Endothelial cell of umbilical vein (primary cell): Measurements from ENCODE around the gene PDE4B. TPM values are rescaled to one million over a fixed set of nuclear protein-coding genes. Genes with fewer than 3 reads are reported as not detected.

Source experiments
- BruUV-seq: library from RNA; stranded (reverse); fragments of 400-500 nt; replicated peaks from 2 replicates; lab custom pipeline; 2021; lab: Mats Ljungman, UMichigan
- CTCF ChIA-PET: fragments of 300-600, 350-600 bp; sonication (Branson Sonifier 250); formaldehyde crosslinking; loops from one replicate; lab custom pipeline; 2021; ENCODE audit warnings: antibody characterized with exemption, inconsistent platforms; lab: Charles Lee
- POLR2A ChIA-PET: fragments of 300-600, 350-600 bp; sonication (Branson Sonifier 250); formaldehyde crosslinking; loops from one replicate; lab custom pipeline; 2021; ENCODE audit warnings: antibody characterized with exemption, inconsistent platforms; lab: Charles Lee
- DNase-seq: peaks from one replicate; pipeline ENCODE4 v3.0.0-alpha.2; 2011; ENCODE audit warnings: low read depth, low spot score
- FAIRE-seq: peaks from 2 replicates; lab custom pipeline; 2011; peaks lifted over from hg19 to GRCh38; lab: Jason Lieb, UNC
- H2AFZ ChIP-seq: 2 replicates; pipeline ENCODE4 v1.6.0; 2012; ENCODE audit warnings: low read depth, low read length, control low read depth, inconsistent platforms
- H3K27ac ChIP-seq: 2 replicates; pipeline ENCODE4 v1.5.1; 2011; ENCODE audit warnings: low read depth, mild to moderate bottlenecking, control low read depth, low read length, moderate library complexity; ENCODE audit not compliant: insufficient read depth
- H3K27me3 ChIP-seq, 2 experiments: 2 replicates each; pipeline versions ENCODE4 v1.6.0 to v1.6.1; 2011; ENCODE audit warnings: low read length in 2 of 2, mixed read lengths in 1 of 2; ENCODE audit not compliant: control insufficient read depth in 2 of 2, insufficient read depth in 2 of 2
- H3K36me3 ChIP-seq, 2 experiments: 2 replicates in 1 of 2; 3 replicates in 1 of 2; pipeline ENCODE4 v1.5.1; 2011; ENCODE audit warnings: low read length in 2 of 2, mild to moderate bottlenecking in 1 of 2, moderate library complexity in 1 of 2; ENCODE audit not compliant: control insufficient read depth in 2 of 2, insufficient read depth in 2 of 2; ENCODE audit errors: extremely low read depth in 1 of 2
- H3K4me1 ChIP-seq: 3 replicates; pipeline ENCODE4 v1.5.1; 2011; ENCODE audit warnings: mild to moderate bottlenecking, low read length; ENCODE audit not compliant: control insufficient read depth, insufficient read depth; ENCODE audit errors: extremely low read depth
- H3K4me2 ChIP-seq: 2 replicates; pipeline ENCODE4 v1.6.1; 2011; ENCODE audit warnings: low read length, control low read depth, mixed read lengths; ENCODE audit not compliant: insufficient read depth
- H3K4me3 ChIP-seq, 3 experiments: fragments of 200-600 bp in 1 of 3; sonication (generic), shearing (Covaris generic) in 1 of 3; replicated peaks in 1 of 3; 2 replicates each; pipeline ENCODE4 v1.5.1; 2011 to 2016; ENCODE audit warnings: control low read depth in 3 of 3, low read length in 3 of 3, mild to moderate bottlenecking in 2 of 3, inconsistent platforms in 1 of 3, low read depth in 1 of 3, moderate library complexity in 1 of 3; ENCODE audit not compliant: insufficient read depth in 1 of 3
- H3K79me2 ChIP-seq: 2 replicates; pipeline ENCODE4 v1.6.0; 2012; ENCODE audit warnings: low read length, inconsistent platforms; ENCODE audit not compliant: control insufficient read depth, insufficient read depth
- H3K9ac ChIP-seq: replicated peaks from 2 replicates; pipeline ENCODE3; 2011; ENCODE audit warnings: low read length, control low read depth; ENCODE audit not compliant: insufficient read depth; ENCODE audit errors: extremely low read depth
- H3K9me1 ChIP-seq: replicated peaks from 3 replicates; pipeline ENCODE4 v1.6.0; 2011; ENCODE audit warnings: mild to moderate bottlenecking, low read length; ENCODE audit not compliant: control insufficient read depth, insufficient read depth; ENCODE audit errors: extremely low read depth
- H3K9me3 ChIP-seq: replicated peaks from 2 replicates; pipeline ENCODE4 v1.5.1; 2012; ENCODE audit warnings: low read length, inconsistent platforms; ENCODE audit not compliant: control insufficient read depth, insufficient read depth
- H4K20me1 ChIP-seq: replicated peaks from 2 replicates; pipeline ENCODE3; 2011; ENCODE audit warnings: mild to moderate bottlenecking, low read length; ENCODE audit not compliant: control insufficient read depth, insufficient read depth; ENCODE audit errors: extremely low read depth
- FOS ChIP-seq: IDR thresholded peaks from 2 replicates; pipeline ENCODE4 v1.6.1; 2011; ENCODE audit warnings: mild to moderate bottlenecking, low read length, moderate library complexity, borderline replicate concordance; ENCODE audit not compliant: insufficient read depth
- GATA2 ChIP-seq: IDR thresholded peaks from 2 replicates; pipeline ENCODE4 v1.7.0; 2011; ENCODE audit warnings: low read depth, mild to moderate bottlenecking, moderate library complexity, mixed read lengths, low read length; ENCODE audit not compliant: insufficient read length, insufficient read depth
- POLR2A ChIP-seq: IDR thresholded peaks from 2 replicates; pipeline ENCODE4 v1.6.1; 2012; ENCODE audit warnings: low read depth, mild to moderate bottlenecking, control low read depth, low read length
- POLR2AphosphoS5 ChIP-seq: IDR thresholded peaks from 2 replicates; pipeline ENCODE4 v1.6.1; 2012; ENCODE audit warnings: low read depth, mild to moderate bottlenecking, control low read depth, low read length, moderate library complexity; ENCODE audit not compliant: insufficient read depth
- dilution Hi-C: fragments of 300-500 bp; cut with MboI; formaldehyde crosslinking; loops from one replicate; pipeline ENCODE4 v1.15.0; 2019; ENCODE audit warnings: low sequenced_read_pairs; ENCODE audit not compliant: extremely low pct_ligation_motif_present
- intact Hi-C: fragments of 100-400 bp; cut with micrococcal nuclease; formaldehyde crosslinking; loops from one replicate; pipeline ENCODE4 v1.10.0; 2022
- polyA plus RNA-seq, 4 experiments: library from polyadenylated mRNA; depleted of rRNA in 3 of 4; stranded (reverse) in 3 of 4; unstranded in 1 of 4; fragments of >200 nt; gene quantifications; 2 replicates each; pipeline versions ENCODE4 v1.2.1 to v1.2.3, GENCODE V29; 2011 to 2012; ENCODE audit warnings: missing spikeins in 1 of 4
- total RNA-seq: library from RNA; stranded (reverse); gene quantifications from 2 replicates; pipeline ENCODE4 v1.2.3, GENCODE V29; 2021
- TF ChIP-seq, protein P1 (sequence below): IDR thresholded peaks from 2 replicates; pipeline ENCODE4 v1.6.1; 2011; ENCODE audit not compliant: insufficient read depth, insufficient read length

Gene PDE4B
- total and polyA plus RNA-seq, 2 donors (not counting 3 experiments of a cell fraction or from before 2014, with no cell fraction given): 63.5 to 69.8 TPM

- Histone ChIP-seq H2AFZ (peak overlapping the region; percentile 50), H3K9ac (no peak overlapping the region)
- dilution Hi-C loops: no loop called here
Measured at GRCh38 chr1:66244429-66244828, 451.7 kb downstream of the PDE4B start.

DNA sequence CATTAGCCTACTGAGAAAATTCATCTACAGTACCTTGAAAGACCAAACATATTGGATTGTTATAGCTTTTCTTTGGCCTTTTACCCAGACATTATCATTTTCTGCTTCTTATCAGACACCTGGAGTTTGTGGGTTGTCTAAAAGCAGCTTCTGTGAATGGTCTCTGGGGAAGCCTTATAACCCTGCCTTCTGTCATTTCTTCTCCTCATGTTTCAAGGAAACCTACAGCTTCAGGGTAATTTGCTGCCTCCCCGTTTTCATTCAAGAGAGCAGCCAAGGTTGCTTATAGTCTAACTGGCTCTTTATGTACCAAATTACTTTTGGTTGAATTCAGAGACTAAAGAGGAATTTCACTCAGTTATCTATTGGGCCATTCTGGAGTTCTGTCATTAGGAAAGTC lies 453.0 kb downstream of the PDE4B start:
- Histone ChIP-seq H3K79me2 (no peaks in the 10 kb centered on the region), H3K27me3 (no peaks in the 10 kb centered on the region), H3K9me3 (no peaks in the 10 kb centered on the region), H4K20me1 (no peaks in the 10 kb centered on the region), H2AFZ (no peak overlapping the region), H3K36me3 (no peaks in the 10 kb centered on the region), H3K9ac (no peak overlapping the region), H3K27ac (no peak overlapping the region), H3K4me3 (no peak overlapping the region), H3K9me1 (no peaks in the 10 kb centered on the region), H3K4me1 (peaks cover 26% of the 10 kb centered on the region), H3K4me2 (no peak overlapping the region)
- ChIA-PET CTCF (interaction anchor here (9.8 kb wide), 1 partner anchor 200 kb away, joined by 186 read pairs; no protein-coding TSS in a partner anchor), POLR2A (no interaction called here)
- no peak for FAIRE-seq
- DNase-seq: no peak
- intact Hi-C loops (no loop called here), dilution Hi-C loops (no loop called here)
- BruUV-seq: no TSS peak
- TF ChIP-seq POLR2A: no peak
- no peak for TF ChIP-seq POLR2AphosphoS5
- TF ChIP-seq, protein P1, sequence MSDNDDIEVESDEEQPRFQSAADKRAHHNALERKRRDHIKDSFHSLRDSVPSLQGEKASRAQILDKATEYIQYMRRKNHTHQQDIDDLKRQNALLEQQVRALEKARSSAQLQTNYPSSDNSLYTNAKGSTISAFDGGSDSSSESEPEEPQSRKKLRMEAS: no peak
- TF ChIP-seq GATA2: no peak
- TF ChIP-seq FOS: no peak

More at GRCh38 chr1:66244429-66244828, 451.7 kb downstream of the PDE4B start:
- no peak for FAIRE-seq
- intact Hi-C loops: loop anchor here (5.0 kb wide), 2 partner anchors 552 to 1182 kb away; no protein-coding TSS in a partner anchor
- TF ChIP-seq POLR2AphosphoS5: no peak
- H3K4me1 ChIP-seq: peaks cover 26% of the 10 kb centered on the region
- DNase-seq: no peak
- H3K36me3 ChIP-seq: no peaks in the 10 kb centered on the region
- no peaks in the 10 kb centered on the region for H3K9me1 ChIP-seq
- ChIA-PET POLR2A (no interaction called here), CTCF (interaction anchor here (1.5 to 5.3 kb wide), 7 partner anchors 8 to 527 kb away, joined by 3 to 116 read pairs (median 41); no protein-coding TSS in a partner anchor)
- H3K4me2 ChIP-seq: no peak overlapping the region
- no peaks in the 10 kb centered on the region for H4K20me1 ChIP-seq
- H3K27me3 ChIP-seq: no peaks in the 10 kb centered on the region
- no peaks in the 10 kb centered on the region for H3K79me2 ChIP-seq
- BruUV-seq: no TSS peak
- H3K27ac ChIP-seq: no peak overlapping the region
- H3K9me3 ChIP-seq: no peaks in the 10 kb centered on the region
- no peak overlapping the region for H3K4me3 ChIP-seq
